ENCODE results near the gene SRPRB. TPM values are rescaled to one million over a fixed set of nuclear protein-coding genes. Genes with fewer than 3 reads are reported as not detected.

SRPRB gene
- total RNA-seq, 6 experiments from 2014 or later: 94.3 to 130 (median 99.4) TPM

GRCh38 chr3:133805384-133805701 is 272 bp upstream of the SRPRB start:
- DNase-seq: no peak
- no peak for TF ChIP-seq CTCF (IDR thresholded peaks at IDR 0.05)
- Mint-ChIP-seq H3K36me3 (ENCODE audit: low read depth) (peaks cover 6% of the 10 kb centered on the region; the same call in 1 of the 2 replicates), H3K4me3 (peak overlapping the region; percentile 98), H3K27me3 (ENCODE audit: insufficient read depth) (peaks cover 6% of the 10 kb centered on the region; the same call in 1 of the 2 replicates), H3K4me1 (ENCODE audit: low read depth) (peaks cover 25% of the 10 kb centered on the region), H3K27ac (peak overlapping the region; percentile 87), H3K9me3 (no peaks in the 10 kb centered on the region)

- H3K36me3 Mint-ChIP-seq (ENCODE audit: low read depth): peaks cover 20% of the 10 kb centered on the region; the same call in 1 of the 2 replicates
- no peak for DNase-seq
- no peaks in the 10 kb centered on the region for H3K9me3 Mint-ChIP-seq
- peaks cover 15% of the 10 kb centered on the region for H3K4me1 Mint-ChIP-seq (ENCODE audit: low read depth)
- H3K27me3 Mint-ChIP-seq (ENCODE audit: insufficient read depth): no peaks in the 10 kb centered on the region
- no peak overlapping the region for H3K4me3 Mint-ChIP-seq
- no peak for TF ChIP-seq CTCF (IDR thresholded peaks at IDR 0.05)
- H3K27ac Mint-ChIP-seq: peak overlapping the region; percentile 44
Observed at GRCh38 chr3:133812872-133813271, 7.3 kb downstream of the SRPRB start.

- TF ChIP-seq CTCF (IDR thresholded peaks at IDR 0.05): no peak
- H3K4me1 Mint-ChIP-seq (ENCODE audit: low read depth): peaks cover 9% of the 10 kb centered on the region
- no peaks in the 10 kb centered on the region for H3K9me3 Mint-ChIP-seq
- no peaks in the 10 kb centered on the region for H3K27me3 Mint-ChIP-seq (ENCODE audit: insufficient read depth)
- no peak overlapping the region for H3K4me3 Mint-ChIP-seq
- no peak overlapping the region for H3K27ac Mint-ChIP-seq
- peaks cover 15% of the 10 kb centered on the region; the same call in 1 of the 2 replicates for H3K36me3 Mint-ChIP-seq (ENCODE audit: low read depth)
- DNase-seq: no peak
Observed at GRCh38 chr3:133815386-133815785, 9.8 kb downstream of the SRPRB start.

GRCh38 chr3:133820129-133820528 is 14.5 kb downstream of the SRPRB start:
- Mint-ChIP-seq H3K4me1 (ENCODE audit: low read depth) (peaks cover 14% of the 10 kb centered on the region), H3K36me3 (ENCODE audit: low read depth) (peaks cover 25% of the 10 kb centered on the region), H3K9me3 (no peaks in the 10 kb centered on the region), H3K27ac (no peak overlapping the region), H3K27me3 (ENCODE audit: insufficient read depth) (no peaks in the 10 kb centered on the region), H3K4me3 (no peak overlapping the region)
- TF ChIP-seq CTCF (IDR thresholded peaks at IDR 0.05): no peak
- no peak for DNase-seq

GRCh38 chr3:133820889-133821675 is 15.5 kb downstream of the SRPRB start:
- no peak for TF ChIP-seq CTCF (IDR thresholded peaks at IDR 0.05)
- no peak for DNase-seq
- H3K4me3 Mint-ChIP-seq: no peak overlapping the region
- peaks cover 14% of the 10 kb centered on the region for H3K4me1 Mint-ChIP-seq (ENCODE audit: low read depth)
- H3K27ac Mint-ChIP-seq: no peak overlapping the region; the same call in 1 of the 2 replicates
- H3K36me3 Mint-ChIP-seq (ENCODE audit: low read depth): peaks cover 20% of the 10 kb centered on the region
- H3K9me3 Mint-ChIP-seq: no peaks in the 10 kb centered on the region
- H3K27me3 Mint-ChIP-seq (ENCODE audit: insufficient read depth): peaks cover 2% of the 10 kb centered on the region; the same call in 1 of the 2 replicates

Data from HFFc6 (cell line).